Karpas-422 (cell line): ENCODE measurements around the gene CAV2. TPM values are rescaled to one million over a fixed set of nuclear protein-coding genes. Genes with fewer than 3 reads are reported as not detected.

Experiments
- DNase-seq: peaks from one replicate; pipeline ENCODE4 v3.0.0-alpha.2; 2015
- H2AFZ ChIP-seq: fragments of 200-600 bp; sonication (generic); 2 replicates; pipeline ENCODE4 v1.6.1; 2014; ENCODE audit warnings: antibody characterized with exemption, low read length, mixed read lengths
- H3K27ac ChIP-seq: fragments of 200-600 bp; sonication (generic); 2 replicates; pipeline ENCODE4 v1.5.1; 2014; ENCODE audit warnings: mild to moderate bottlenecking, low read length, moderate library complexity
- H3K27me3 ChIP-seq: fragments of 200-600 bp; sonication (generic); 2 replicates; pipeline ENCODE4 v1.6.1; 2014; ENCODE audit warnings: low read length, mixed read lengths
- H3K36me3 ChIP-seq: fragments of 200-600 bp; sonication (generic); 2 replicates; pipeline ENCODE4 v1.6.1; 2014; ENCODE audit warnings: low read length, mixed read lengths; ENCODE audit not compliant: insufficient read depth
- H3K4me1 ChIP-seq: fragments of 200-600 bp; sonication (generic); 2 replicates; pipeline ENCODE4 v1.6.1; 2014; ENCODE audit warnings: mild to moderate bottlenecking, low read length, mixed read lengths
- H3K4me2 ChIP-seq: fragments of 200-600 bp; sonication (generic); 2 replicates; pipeline ENCODE4 v1.6.1; 2014; ENCODE audit warnings: low read length, low read depth, mild to moderate bottlenecking; ENCODE audit not compliant: poor library complexity, severe bottlenecking
- H3K4me3 ChIP-seq: fragments of 200-600 bp; sonication (generic); 2 replicates; pipeline ENCODE4 v1.5.1; 2014; ENCODE audit warnings: mild to moderate bottlenecking, antibody characterized with exemption, low read length, mixed read lengths
- H3K79me2 ChIP-seq: fragments of 200-600 bp; sonication (generic); 2 replicates; pipeline ENCODE4 v1.6.1; 2014; ENCODE audit warnings: mild to moderate bottlenecking, low read length, mixed read lengths
- H3K9ac ChIP-seq: fragments of 200-600 bp; sonication (generic); 2 replicates; pipeline ENCODE4 v1.6.0; 2014; ENCODE audit warnings: low read length
- H3K9me2 ChIP-seq: fragments of 200-600 bp; sonication (generic), shearing (Covaris generic); replicated peaks from 2 replicates; pipeline ENCODE4 v1.6.0; 2014; ENCODE audit warnings: mild to moderate bottlenecking, low read length, moderate library complexity; ENCODE audit not compliant: insufficient read depth
- H3K9me3 ChIP-seq: fragments of 300-700, 200-600 bp; sonication (generic); 2 replicates; pipeline ENCODE4 v1.6.1; 2014; ENCODE audit warnings: low read length, mixed read lengths
- H4K20me1 ChIP-seq: fragments of 200-600 bp; sonication (generic); 2 replicates; pipeline ENCODE4 v1.6.1; 2014; ENCODE audit warnings: mild to moderate bottlenecking, antibody characterized with exemption, low read length, low read depth; ENCODE audit not compliant: insufficient read depth
- total RNA-seq: library from RNA; depleted of rRNA; stranded (reverse); fragments of >200 nt; shearing (Covaris generic); gene quantifications from 2 replicates; pipeline ENCODE4 v1.2.3, GENCODE V29; 2014; ENCODE audit warnings: low replicate concordance; rRNA removed

The CAV2 gene
- total RNA-seq, 1 experiment from 2014 or later = 1.2 TPM

- Histone ChIP-seq H3K4me2 (no peak overlapping the region), H3K4me3 (no peak overlapping the region), H3K9me2 (no peaks in the 10 kb centered on the region), H4K20me1 (no peaks in the 10 kb centered on the region), H2AFZ (no peak overlapping the region), H3K4me1 (no peaks in the 10 kb centered on the region), H3K9me3 (no peaks in the 10 kb centered on the region), H3K36me3 (no peaks in the 10 kb centered on the region), H3K27ac (no peak overlapping the region), H3K9ac (no peak overlapping the region), H3K27me3 (no peaks in the 10 kb centered on the region), H3K79me2 (no peaks in the 10 kb centered on the region)
- DNase-seq = no peak
Observed at GRCh38 chr7:116557066-116557585, 57.6 kb downstream of the CAV2 start.

- no peaks in the 10 kb centered on the region for H3K4me1 ChIP-seq
- DNase-seq = no peak
Observed at GRCh38 chr7:116557901-116558300, 58.4 kb downstream of the CAV2 start.

More at GRCh38 chr7:116557901-116558300, 58.4 kb downstream of the CAV2 start:
- no peaks in the 10 kb centered on the region for H3K9me3 ChIP-seq
- no peaks in the 10 kb centered on the region for H3K79me2 ChIP-seq
- no peak overlapping the region for H3K4me3 ChIP-seq
- no peaks in the 10 kb centered on the region for H4K20me1 ChIP-seq
- no peaks in the 10 kb centered on the region for H3K36me3 ChIP-seq
- H3K9ac ChIP-seq = no peak overlapping the region
- H3K27me3 ChIP-seq = no peaks in the 10 kb centered on the region
- H3K9me2 ChIP-seq = no peaks in the 10 kb centered on the region
- no peak overlapping the region for H3K4me2 ChIP-seq
- no peak overlapping the region for H2AFZ ChIP-seq
- no peak overlapping the region for H3K27ac ChIP-seq

Other genes starting within 250 kb of the CAV2 start
- gene CAV1, start 25.3 kb downstream of the CAV2 start, total RNA-seq = not detected in 2 replicates
- 118 and 158 TPM in 2 replicates for gene MET, start 172.5 kb downstream of the CAV2 start, total RNA-seq